CD4-positive, alpha-beta T cell (primary cell): ENCODE data around the gene CRYBG1. TPM values are rescaled to one million over a fixed set of nuclear protein-coding genes. Genes with fewer than 3 reads are reported as not detected.
"Not testable (repeated sequence)": the region's sequence is repeated elsewhere in the genome, so short reads cannot be mapped to it uniquely, and the experiment has no call there.

Experiments
- ATAC-seq: fragments of 200-7000 bp; cut with Tn5 transposase; one replicate; pipeline ENCODE4 v1.10.0; 2022; ENCODE audit warnings: mild to moderate bottlenecking; ENCODE audit not compliant: poor library complexity
- CTCF ChIA-PET: fragments of 350-600 bp; sonication (Branson Sonifier 250); formaldehyde crosslinking; loops from one replicate; lab custom pipeline; 2021; ENCODE audit warnings: antibody characterized with exemption, inconsistent platforms; lab: Charles Lee
- POLR2A ChIA-PET: fragments of 350-600 bp; sonication (Branson Sonifier 250); formaldehyde crosslinking; loops from one replicate; lab custom pipeline; 2021; ENCODE audit warnings: antibody characterized with exemption, inconsistent platforms; lab: Charles Lee
- DNase-seq, 14 experiments: peaks; one replicate each; pipeline ENCODE4 v3.0.0-alpha.2; 2013 to 2020; ENCODE audit warnings: mixed read lengths in 2 of 14
- H3K27ac ChIP-seq, 2 donors: one replicate each; pipeline versions ENCODE4 v1.5.1 to v1.7.0; 2013; ENCODE audit warnings: low read length in 2 of 2, low read depth in 1 of 2, mild to moderate bottlenecking in 1 of 2
- H3K27me3 ChIP-seq, 2 experiments: 1 replicate in 1 of 2; 2 replicates in 1 of 2; pipeline versions ENCODE4 v1.6.1 to v1.7.0; 2013; ENCODE audit warnings: low read length in 2 of 2, control low read depth in 1 of 2, mild to moderate bottlenecking in 1 of 2, moderate library complexity in 1 of 2; ENCODE audit not compliant: insufficient read depth in 2 of 2, control insufficient read depth in 1 of 2
- H3K36me3 ChIP-seq: one replicate; pipeline ENCODE4 v1.6.1; 2013; ENCODE audit warnings: low read length, control low read depth; ENCODE audit not compliant: insufficient read depth
- H3K4me1 ChIP-seq: one replicate; pipeline ENCODE4 v1.6.1; 2013; ENCODE audit warnings: low read length, control low read depth; ENCODE audit not compliant: insufficient read depth
- H3K4me3 ChIP-seq: one replicate; pipeline ENCODE4 v1.5.1; 2013; ENCODE audit warnings: mild to moderate bottlenecking, low read length, moderate library complexity
- H3K9me3 ChIP-seq, 2 experiments: 1 replicate in 1 of 2; 2 replicates in 1 of 2; pipeline versions ENCODE4 v1.6.1 to v1.7.0; 2013; ENCODE audit warnings: low read length in 2 of 2, mild to moderate bottlenecking in 2 of 2, control low read depth in 1 of 2, moderate library complexity in 1 of 2; ENCODE audit not compliant: control insufficient read depth in 1 of 2, insufficient read depth in 1 of 2
- H3K27ac Mint-ChIP-seq: one replicate; pipeline ENCODE4 v1.8.0; 2020; ENCODE audit warnings: mixed read lengths
- H3K27me3 Mint-ChIP-seq: one replicate; pipeline ENCODE4 v1.8.0; 2021; ENCODE audit warnings: mixed read lengths
- H3K36me3 Mint-ChIP-seq: one replicate; pipeline ENCODE4 v1.8.0; 2021; ENCODE audit warnings: low read depth, mixed read lengths
- H3K4me1 Mint-ChIP-seq: one replicate; pipeline ENCODE4 v1.8.0; 2021; ENCODE audit warnings: low read depth, mixed read lengths
- H3K4me3 Mint-ChIP-seq: one replicate; pipeline ENCODE4 v1.8.0; 2020; ENCODE audit warnings: mild to moderate bottlenecking, mixed read lengths
- H3K9me3 Mint-ChIP-seq: one replicate; pipeline ENCODE4 v1.8.0; 2020; ENCODE audit warnings: mixed read lengths
- intact Hi-C, 2 experiments: fragments of 100-400 bp; cut with DNase I in 1 of 2; cut with micrococcal nuclease in 1 of 2; formaldehyde crosslinking; loops; one replicate each; pipeline versions ENCODE4 v1.15.1 to v1.9.0; 2023 to 2025; cut with DNase I, micrococcal nuclease
- total RNA-seq, 174 experiments: library from RNA in 2 of 174; stranded (reverse) in 2 of 174; gene quantifications; one replicate each; pipeline ENCODE4 v1.2.3 and lab custom pipeline; 2021 to 2026
- TF ChIP-seq, protein P1 (sequence below): fragments of 200-600 bp; IDR thresholded peaks from one replicate; pipeline ENCODE4 v1.8.0; 2022; ENCODE audit warnings: antibody characterized with exemption, mild to moderate bottlenecking

CRYBG1 gene
- total RNA-seq, 2 experiments from 2014 or later: 58.5 to 59.4 TPM

DNA sequence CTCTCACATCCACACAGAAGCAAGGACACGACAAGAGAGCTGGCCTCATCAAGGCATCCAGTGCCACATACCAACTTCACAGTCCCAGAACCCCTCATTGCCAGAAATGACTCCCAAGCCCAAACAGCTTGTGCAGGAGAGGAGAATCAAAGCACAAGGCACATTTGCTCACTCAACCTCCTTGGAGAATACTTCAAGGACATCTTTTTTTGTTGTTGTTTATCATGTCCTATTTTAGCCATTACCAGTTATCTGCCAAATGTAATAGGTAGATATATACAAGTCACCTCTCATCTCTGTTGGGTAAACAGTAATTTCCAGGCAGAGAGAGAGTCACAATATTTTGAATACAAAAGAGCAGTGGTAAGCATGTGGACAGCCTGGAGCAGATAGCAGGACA is 221.0 kb downstream of the CRYBG1 start:
- TF ChIP-seq, protein P1, sequence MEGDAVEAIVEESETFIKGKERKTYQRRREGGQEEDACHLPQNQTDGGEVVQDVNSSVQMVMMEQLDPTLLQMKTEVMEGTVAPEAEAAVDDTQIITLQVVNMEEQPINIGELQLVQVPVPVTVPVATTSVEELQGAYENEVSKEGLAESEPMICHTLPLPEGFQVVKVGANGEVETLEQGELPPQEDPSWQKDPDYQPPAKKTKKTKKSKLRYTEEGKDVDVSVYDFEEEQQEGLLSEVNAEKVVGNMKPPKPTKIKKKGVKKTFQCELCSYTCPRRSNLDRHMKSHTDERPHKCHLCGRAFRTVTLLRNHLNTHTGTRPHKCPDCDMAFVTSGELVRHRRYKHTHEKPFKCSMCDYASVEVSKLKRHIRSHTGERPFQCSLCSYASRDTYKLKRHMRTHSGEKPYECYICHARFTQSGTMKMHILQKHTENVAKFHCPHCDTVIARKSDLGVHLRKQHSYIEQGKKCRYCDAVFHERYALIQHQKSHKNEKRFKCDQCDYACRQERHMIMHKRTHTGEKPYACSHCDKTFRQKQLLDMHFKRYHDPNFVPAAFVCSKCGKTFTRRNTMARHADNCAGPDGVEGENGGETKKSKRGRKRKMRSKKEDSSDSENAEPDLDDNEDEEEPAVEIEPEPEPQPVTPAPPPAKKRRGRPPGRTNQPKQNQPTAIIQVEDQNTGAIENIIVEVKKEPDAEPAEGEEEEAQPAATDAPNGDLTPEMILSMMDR: no peak
- no peak for DNase-seq
- no peaks in the 10 kb centered on the region for H3K27me3 Mint-ChIP-seq
- peaks cover 77% of the 10 kb centered on the region for H3K36me3 Mint-ChIP-seq
- Histone ChIP-seq H3K4me1 (no peaks in the 10 kb centered on the region), H3K4me3 (no peak overlapping the region), H3K27me3 (no peaks in the 10 kb centered on the region), H3K9me3 (no peaks in the 10 kb centered on the region), H3K36me3 (peaks cover 17% of the 10 kb centered on the region), H3K27ac (no peak overlapping the region)
- CTCF ChIA-PET: no interaction called here
- no peak overlapping the region for H3K27ac Mint-ChIP-seq
- POLR2A ChIA-PET: no interaction called here
- ATAC-seq: no peak
- no peaks in the 10 kb centered on the region for H3K9me3 Mint-ChIP-seq
- no peak overlapping the region for H3K4me3 Mint-ChIP-seq
- intact Hi-C loops: no loop called here
- H3K4me1 Mint-ChIP-seq: no peaks in the 10 kb centered on the region

DNA sequence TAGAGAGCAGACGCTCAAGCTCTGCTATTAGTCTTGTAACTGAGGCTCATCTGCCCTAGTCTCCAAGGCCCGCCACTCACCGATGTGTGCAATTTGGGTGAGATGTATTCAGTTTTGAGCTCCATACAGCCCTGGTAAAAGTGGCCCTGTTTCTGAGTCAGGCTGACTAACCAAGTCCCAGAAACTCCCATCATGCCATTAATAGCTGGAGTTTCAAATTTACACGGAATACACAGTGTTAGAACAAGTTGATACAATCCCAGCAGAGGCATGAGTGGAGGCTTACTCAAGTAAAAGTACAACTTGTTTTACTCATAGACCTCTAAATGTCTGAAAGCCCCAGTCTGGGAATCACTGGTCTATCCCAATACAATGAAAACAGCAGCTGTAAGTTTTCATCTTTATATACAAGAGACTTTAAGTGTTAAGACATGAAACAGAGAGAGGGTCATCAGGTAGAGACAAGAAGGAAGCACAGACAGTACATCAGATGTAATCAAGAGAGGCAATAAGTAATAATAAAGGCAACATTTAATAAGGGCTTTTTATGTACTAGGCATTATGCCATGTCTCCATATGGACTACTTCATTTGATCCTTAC is 226.4 kb downstream of the CRYBG1 start:
- ATAC-seq (no peak), DNase-seq (no peak)
- no peak overlapping the region for H3K4me3 Mint-ChIP-seq
- H3K9me3 ChIP-seq: no peaks in the 10 kb centered on the region
- H3K4me3 ChIP-seq: no peak overlapping the region
- intact Hi-C loops: no loop called here
- no peaks in the 10 kb centered on the region for H3K4me1 Mint-ChIP-seq
- ChIA-PET POLR2A (no interaction called here), CTCF (no interaction called here)
- peaks cover 74% of the 10 kb centered on the region for H3K36me3 Mint-ChIP-seq
- no peaks in the 10 kb centered on the region for H3K27me3 ChIP-seq
- H3K36me3 ChIP-seq: peaks cover 22% of the 10 kb centered on the region
- no peaks in the 10 kb centered on the region for H3K4me1 ChIP-seq
- H3K9me3 Mint-ChIP-seq: no peaks in the 10 kb centered on the region
- no peaks in the 10 kb centered on the region for H3K27me3 Mint-ChIP-seq
- no peak overlapping the region for H3K27ac Mint-ChIP-seq
- H3K27ac ChIP-seq: no peak overlapping the region
- TF ChIP-seq, protein P1: no peak

DNA sequence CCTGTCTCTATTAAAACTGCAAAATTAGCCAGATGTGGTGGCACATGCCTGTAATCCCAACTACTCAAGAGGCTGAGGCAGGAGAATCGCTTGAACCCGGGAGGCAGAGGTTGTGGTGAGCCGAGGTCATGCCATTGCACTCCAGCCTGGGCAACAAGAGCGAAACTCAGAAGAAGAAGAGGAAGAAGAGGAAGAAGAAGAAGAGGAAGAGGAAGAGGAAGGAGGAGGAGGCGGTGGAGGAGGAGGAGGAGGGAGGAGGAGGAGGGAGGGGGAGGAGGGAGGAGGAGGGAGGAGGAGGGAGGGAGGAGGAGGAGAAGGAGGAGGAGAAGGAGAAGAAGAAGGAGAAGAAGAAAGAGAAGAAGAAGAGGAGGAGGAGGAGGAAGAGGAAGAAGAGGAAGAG is 228.4 kb downstream of the CRYBG1 start:
- H3K27me3 Mint-ChIP-seq, CTCF ChIA-PET, ATAC-seq, H3K27ac Mint-ChIP-seq, H3K4me3 Mint-ChIP-seq, H3K4me3 ChIP-seq, intact Hi-C loops, H3K27me3 ChIP-seq, H3K4me1 Mint-ChIP-seq, H3K9me3 ChIP-seq, H3K27ac ChIP-seq, H3K4me1 ChIP-seq, H3K9me3 Mint-ChIP-seq, POLR2A ChIA-PET, DNase-seq: not testable (repeated sequence)
- peaks cover 63% of the 10 kb centered on the region for H3K36me3 Mint-ChIP-seq
- peaks cover 19% of the 10 kb centered on the region for H3K36me3 ChIP-seq
